Measurements from ENCODE around the gene DGLUCY.
"Not testable (repeated sequence)": the region's sequence is repeated elsewhere in the genome, so short reads cannot be mapped to it uniquely, and the experiment has no call there.

Gene DGLUCY

DNA sequence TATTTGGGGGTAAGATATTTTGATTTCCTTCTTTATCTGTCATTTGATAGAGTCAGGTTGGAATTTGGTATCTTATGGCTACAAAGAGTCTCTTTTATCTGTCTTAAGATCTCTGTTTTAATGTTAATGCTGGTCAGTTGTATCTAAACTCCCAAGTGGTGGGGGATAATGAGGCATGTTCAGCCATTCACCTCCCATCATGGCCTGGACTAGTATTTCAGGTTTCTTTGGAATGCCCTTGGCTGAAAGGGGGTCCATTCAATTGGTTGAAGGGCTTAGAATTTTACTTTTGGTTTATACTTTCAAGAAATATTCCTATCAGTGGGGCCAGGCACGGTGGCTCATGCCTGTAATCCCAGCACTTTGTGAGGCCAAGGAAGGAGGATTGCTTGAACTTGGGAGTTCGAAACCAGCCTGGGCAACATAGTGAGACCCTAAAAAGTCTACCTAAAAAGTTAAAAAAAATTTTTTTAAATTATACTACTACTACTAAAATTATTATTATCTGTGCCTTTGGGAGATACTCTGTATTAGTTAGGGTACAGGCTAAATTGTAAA, 4.7 kb downstream of the DGLUCY start:
- DNase-seq = peak; percentile 45
- WGBS (ENCODE audit: extremely low coverage, insufficient coverage, low lambda C conversion rate) = no CpG with 5 or more reads among the region's 2 CpGs
- H3K4me1 ChIP-seq (ENCODE audit: control insufficient read depth, low read depth, low read length) = peaks cover 1% of the 10 kb centered on the region

DNA sequence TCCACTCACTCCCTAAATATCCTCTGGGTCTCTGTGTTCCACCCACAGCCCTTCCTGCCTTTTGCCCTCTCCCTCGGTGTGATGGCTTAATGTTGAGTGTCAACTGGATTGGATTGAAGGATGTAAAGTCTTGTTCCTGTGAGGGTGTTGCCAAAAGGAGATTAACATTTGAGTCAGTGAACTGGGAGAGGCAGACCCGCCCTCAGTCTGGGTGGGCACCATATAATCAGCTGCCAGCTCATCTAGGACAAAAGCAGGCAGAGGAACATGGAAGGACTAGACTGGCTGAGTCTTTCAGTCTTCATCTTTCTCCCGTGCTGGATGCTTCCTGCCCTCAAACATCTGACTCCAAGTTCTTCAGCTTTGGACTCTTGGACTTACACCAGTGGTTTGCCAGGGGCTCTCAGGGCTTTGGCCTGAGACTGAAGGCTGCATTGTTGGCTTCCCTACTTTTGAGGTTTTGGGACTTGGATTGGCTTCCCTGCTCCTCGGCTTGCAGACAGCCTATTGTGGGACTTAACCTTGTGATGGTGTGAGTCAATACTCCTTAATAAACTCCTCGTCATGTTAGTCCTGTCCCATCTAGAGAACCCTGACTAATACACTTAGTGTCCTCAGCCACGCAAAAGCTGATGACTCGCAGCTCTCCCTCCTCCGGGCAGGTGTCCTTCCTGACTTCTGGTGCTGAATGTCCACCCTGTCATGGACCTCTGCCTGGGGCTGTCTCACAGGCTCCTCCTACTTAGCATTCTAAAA, 5.9 kb downstream of the DGLUCY start:
- Histone ChIP-seq H3K27ac (ENCODE audit: low read depth, low read length) (no peak overlapping the region), H3K4me1 (ENCODE audit: control insufficient read depth, low read depth, low read length) (peaks cover under 1% of the 10 kb centered on the region), H3K79me1 (ENCODE audit: low read length) (no peaks in the 10 kb centered on the region), H2AK5ac (ENCODE audit: low read length) (no peak overlapping the region), H3K79me2 (ENCODE audit: control insufficient read depth, insufficient read depth, low read length) (no peaks in the 10 kb centered on the region), H2BK120ac (ENCODE audit: low read depth, low read length) (no peak overlapping the region), H2BK15ac (replicated peaks; ENCODE audit: low read depth) (no peak overlapping the region), H3K27me3 (ENCODE audit: insufficient read depth, low read length, poor library complexity) (no peaks in the 10 kb centered on the region), H2BK5ac (ENCODE audit: low read length) (no peak overlapping the region), H3K23ac (ENCODE audit: low read length) (no peak overlapping the region), H3K4ac (ENCODE audit: low read depth, low read length) (no peak overlapping the region), H4K5ac (ENCODE audit: low read length) (no peak overlapping the region), H3K56ac (ENCODE audit: low read length) (no peak overlapping the region), H3K36me3 (ENCODE audit: control insufficient read depth, insufficient read depth, low read length) (no peaks in the 10 kb centered on the region), H4K8ac (ENCODE audit: low read depth, low read length) (no peak overlapping the region), H3K4me2 (ENCODE audit: low read length) (no peak overlapping the region), H3K9ac (ENCODE audit: low read length) (no peak overlapping the region), H3K4me3 (ENCODE audit: low read length) (no peak overlapping the region), H3K18ac (ENCODE audit: low read length) (no peak overlapping the region)
- no CpG with 5 or more reads among the region's 8 CpGs for WGBS (ENCODE audit: extremely low coverage, insufficient coverage, low lambda C conversion rate)
- no peak for DNase-seq

More for the DNA sequence above, 4.7 kb downstream of the DGLUCY start:
- Histone ChIP-seq H3K9ac (ENCODE audit: low read length) (no peak overlapping the region), H2AK5ac (ENCODE audit: low read length) (no peak overlapping the region), H3K4me3 (ENCODE audit: low read length) (no peak overlapping the region), H3K4ac (ENCODE audit: low read depth, low read length) (no peak overlapping the region), H3K79me2 (ENCODE audit: control insufficient read depth, insufficient read depth, low read length) (no peaks in the 10 kb centered on the region), H2BK5ac (ENCODE audit: low read length) (no peak overlapping the region), H3K23ac (ENCODE audit: low read length) (no peak overlapping the region), H3K27me3 (ENCODE audit: insufficient read depth, low read length, poor library complexity) (no peaks in the 10 kb centered on the region), H2BK15ac (replicated peaks; ENCODE audit: low read depth) (no peak overlapping the region), H3K4me2 (ENCODE audit: low read length) (no peak overlapping the region), H3K18ac (ENCODE audit: low read length) (no peak overlapping the region), H3K56ac (ENCODE audit: low read length) (no peak overlapping the region), H3K36me3 (ENCODE audit: control insufficient read depth, insufficient read depth, low read length) (no peaks in the 10 kb centered on the region), H4K8ac (ENCODE audit: low read depth, low read length) (no peak overlapping the region), H3K79me1 (ENCODE audit: low read length) (no peaks in the 10 kb centered on the region), H4K5ac (ENCODE audit: low read length) (no peak overlapping the region), H3K27ac (ENCODE audit: low read depth, low read length) (no peak overlapping the region), H2BK120ac (ENCODE audit: low read depth, low read length) (no peak overlapping the region)

DNA sequence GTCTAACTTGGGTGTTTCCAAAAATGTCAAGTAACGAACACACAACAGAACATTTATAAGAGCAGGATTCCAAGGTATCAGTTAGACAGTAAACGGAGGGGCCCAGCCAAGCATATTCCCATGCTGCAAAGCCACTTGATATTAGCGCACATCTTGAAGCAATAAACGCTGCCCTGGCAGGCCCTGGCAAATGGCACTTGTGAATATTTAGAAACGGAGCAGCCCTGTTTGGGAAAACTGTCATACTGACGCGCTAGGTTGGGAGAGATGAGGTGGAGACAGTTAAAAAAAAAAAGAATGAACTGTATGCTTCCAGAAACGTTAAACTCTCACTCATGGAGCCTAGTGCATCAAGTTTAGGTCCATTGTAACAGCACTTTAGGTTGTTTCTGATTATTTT, 9.3 kb downstream of the DGLUCY start:
- H4K8ac ChIP-seq (ENCODE audit: low read depth, low read length) = no peak overlapping the region
- no peak overlapping the region for H3K9ac ChIP-seq (ENCODE audit: low read length)
- H3K4ac ChIP-seq (ENCODE audit: low read depth, low read length) = no peak overlapping the region
- H4K5ac ChIP-seq (ENCODE audit: low read length) = no peak overlapping the region
- no peaks in the 10 kb centered on the region for H3K4me1 ChIP-seq (ENCODE audit: control insufficient read depth, low read depth, low read length)
- H3K79me2 ChIP-seq (ENCODE audit: control insufficient read depth, insufficient read depth, low read length) = no peaks in the 10 kb centered on the region
- H3K18ac ChIP-seq (ENCODE audit: low read length) = no peak overlapping the region
- no peak overlapping the region for H2AK5ac ChIP-seq (ENCODE audit: low read length)
- DNase-seq = no peak
- H2BK15ac ChIP-seq (replicated peaks; ENCODE audit: low read depth) = no peak overlapping the region
- H3K56ac ChIP-seq (ENCODE audit: low read length) = no peak overlapping the region
- H3K4me3 ChIP-seq (ENCODE audit: low read length) = no peak overlapping the region
- H3K36me3 ChIP-seq (ENCODE audit: control insufficient read depth, insufficient read depth, low read length) = no peaks in the 10 kb centered on the region
- H3K23ac ChIP-seq (ENCODE audit: low read length) = no peak overlapping the region
- H2BK120ac ChIP-seq (ENCODE audit: low read depth, low read length) = no peak overlapping the region
- no peak overlapping the region for H3K27ac ChIP-seq (ENCODE audit: low read depth, low read length)
- no peak overlapping the region for H2BK5ac ChIP-seq (ENCODE audit: low read length)
- H3K4me2 ChIP-seq (ENCODE audit: low read length) = no peak overlapping the region
- no peaks in the 10 kb centered on the region for H3K79me1 ChIP-seq (ENCODE audit: low read length)
- no CpG with 5 or more reads among the region's 8 CpGs for WGBS (ENCODE audit: extremely low coverage, insufficient coverage, low lambda C conversion rate)
- no peaks in the 10 kb centered on the region for H3K27me3 ChIP-seq (ENCODE audit: insufficient read depth, low read length, poor library complexity)

DNA sequence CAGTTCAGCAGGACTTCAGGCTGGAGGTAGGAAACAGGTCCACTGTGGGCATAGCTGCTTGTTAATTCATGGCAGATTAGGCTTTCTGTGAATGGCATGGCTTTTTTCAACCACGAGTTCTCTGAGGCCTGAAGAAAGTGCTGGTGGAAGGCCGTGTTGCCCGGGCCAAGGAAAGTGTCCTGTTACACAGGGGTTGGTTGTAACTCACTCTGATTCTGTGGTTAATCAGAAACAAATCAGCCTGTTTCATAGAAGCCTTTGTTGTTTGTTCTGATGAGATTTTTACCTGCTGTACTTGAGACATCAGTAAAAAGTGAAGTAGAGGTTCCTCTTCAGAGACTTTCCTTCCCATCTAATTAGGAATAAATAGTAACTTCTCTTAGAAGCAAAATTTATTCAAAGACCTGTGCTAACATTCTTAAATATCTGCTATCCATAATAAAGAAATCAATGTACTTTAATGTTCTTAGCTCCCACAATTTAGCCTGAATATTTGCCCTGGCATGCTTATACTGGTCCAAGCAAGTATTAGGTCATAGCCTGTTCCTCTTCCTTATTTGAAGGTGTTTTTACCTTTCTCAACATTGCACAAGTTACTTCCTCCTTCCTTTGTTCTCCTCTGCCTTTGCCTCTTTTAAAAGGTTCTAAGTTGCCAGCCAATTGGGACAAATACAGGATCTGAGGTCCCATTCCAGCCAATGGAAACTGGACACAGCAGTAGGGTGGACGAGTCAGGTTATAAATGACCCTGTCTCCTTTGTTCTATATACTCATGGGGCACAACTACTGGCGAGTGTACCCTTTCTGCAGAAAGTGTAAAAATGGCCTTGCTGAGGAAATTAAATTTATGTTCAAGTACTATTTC, 10.8 kb downstream of the DGLUCY start:
- H2AK5ac ChIP-seq (ENCODE audit: low read length); H3K4me3 ChIP-seq (ENCODE audit: low read length); H2BK120ac ChIP-seq (ENCODE audit: low read depth, low read length); H4K8ac ChIP-seq (ENCODE audit: low read depth, low read length); H3K79me1 ChIP-seq (ENCODE audit: low read length); DNase-seq; H3K27me3 ChIP-seq (ENCODE audit: insufficient read depth, low read length, poor library complexity); H3K4me2 ChIP-seq (ENCODE audit: low read length); H4K5ac ChIP-seq (ENCODE audit: low read length); H3K9ac ChIP-seq (ENCODE audit: low read length); H3K56ac ChIP-seq (ENCODE audit: low read length); H2BK15ac ChIP-seq (replicated peaks; ENCODE audit: low read depth); H3K4me1 ChIP-seq (ENCODE audit: control insufficient read depth, low read depth, low read length); H3K27ac ChIP-seq (ENCODE audit: low read depth, low read length); H3K79me2 ChIP-seq (ENCODE audit: control insufficient read depth, insufficient read depth, low read length); H3K18ac ChIP-seq (ENCODE audit: low read length); H3K36me3 ChIP-seq (ENCODE audit: control insufficient read depth, insufficient read depth, low read length); H3K23ac ChIP-seq (ENCODE audit: low read length); H2BK5ac ChIP-seq (ENCODE audit: low read length); H3K4ac ChIP-seq (ENCODE audit: low read depth, low read length): not testable (repeated sequence)
- WGBS (ENCODE audit: extremely low coverage, insufficient coverage, low lambda C conversion rate) = no CpG with 5 or more reads among the region's 5 CpGs

DNA sequence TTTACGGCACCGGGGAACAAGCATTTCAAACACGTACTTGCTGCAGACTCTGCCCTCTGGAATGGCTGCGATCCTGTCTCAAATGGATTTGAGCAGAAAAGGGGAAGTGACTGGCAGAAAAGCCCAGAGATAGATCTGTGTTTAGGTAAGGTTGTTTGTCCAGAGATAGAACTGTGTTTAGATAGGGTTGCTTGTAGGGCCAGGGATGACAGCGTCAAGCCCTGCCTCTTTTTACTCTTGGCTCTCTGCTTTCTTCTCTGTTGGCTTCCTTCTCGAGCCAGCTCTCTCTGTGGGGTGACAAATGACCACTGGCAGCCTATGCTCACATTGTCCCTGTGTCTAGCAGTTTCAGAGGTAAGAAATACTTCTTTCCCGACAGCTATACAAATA, 11.4 kb downstream of the DGLUCY start:
- Histone ChIP-seq H3K9ac (ENCODE audit: low read length) (no peak overlapping the region), H3K23ac (ENCODE audit: low read length) (no peak overlapping the region), H2BK5ac (ENCODE audit: low read length) (no peak overlapping the region), H2BK120ac (ENCODE audit: low read depth, low read length) (no peak overlapping the region), H3K4me2 (ENCODE audit: low read length) (no peak overlapping the region), H3K18ac (ENCODE audit: low read length) (no peak overlapping the region), H2BK15ac (replicated peaks; ENCODE audit: low read depth) (no peak overlapping the region), H3K4me1 (ENCODE audit: control insufficient read depth, low read depth, low read length) (no peaks in the 10 kb centered on the region), H3K79me2 (ENCODE audit: control insufficient read depth, insufficient read depth, low read length) (no peaks in the 10 kb centered on the region), H3K56ac (ENCODE audit: low read length) (no peak overlapping the region), H3K27me3 (ENCODE audit: insufficient read depth, low read length, poor library complexity) (no peaks in the 10 kb centered on the region), H3K36me3 (ENCODE audit: control insufficient read depth, insufficient read depth, low read length) (no peaks in the 10 kb centered on the region), H4K8ac (ENCODE audit: low read depth, low read length) (no peak overlapping the region), H3K4ac (ENCODE audit: low read depth, low read length) (no peak overlapping the region), H3K27ac (ENCODE audit: low read depth, low read length) (no peak overlapping the region), H3K4me3 (ENCODE audit: low read length) (no peak overlapping the region), H2AK5ac (ENCODE audit: low read length) (no peak overlapping the region), H3K79me1 (ENCODE audit: low read length) (no peaks in the 10 kb centered on the region), H4K5ac (ENCODE audit: low read length) (no peak overlapping the region)
- no peak for DNase-seq
- WGBS (ENCODE audit: extremely low coverage, insufficient coverage, low lambda C conversion rate) = no CpG with 5 or more reads among the region's 7 CpGs

Measured in mesendoderm (in vitro differentiated cells).